DOHH2 (cell line): Measurements from ENCODE around the gene DGKD.

ENCODE experiments used
- EZH2phosphoT487 ChIP-seq: fragments of 200-600 bp; sonication (generic); IDR thresholded peaks from 2 replicates; pipeline ENCODE4 v1.6.1; 2017; ENCODE audit warnings: borderline replicate concordance, mild to moderate bottlenecking, antibody characterized with exemption, low read length, moderate library complexity, mixed read lengths
- TF ChIP-seq, protein P1 (sequence below): fragments of 200-600 bp; sonication (generic); IDR thresholded peaks from one replicate; pipeline ENCODE4 v1.5.1; 2014; ENCODE audit warnings: antibody characterized with exemption, mild to moderate bottlenecking, low read depth, low read length; ENCODE audit not compliant: poor library complexity, severe bottlenecking

DNA sequence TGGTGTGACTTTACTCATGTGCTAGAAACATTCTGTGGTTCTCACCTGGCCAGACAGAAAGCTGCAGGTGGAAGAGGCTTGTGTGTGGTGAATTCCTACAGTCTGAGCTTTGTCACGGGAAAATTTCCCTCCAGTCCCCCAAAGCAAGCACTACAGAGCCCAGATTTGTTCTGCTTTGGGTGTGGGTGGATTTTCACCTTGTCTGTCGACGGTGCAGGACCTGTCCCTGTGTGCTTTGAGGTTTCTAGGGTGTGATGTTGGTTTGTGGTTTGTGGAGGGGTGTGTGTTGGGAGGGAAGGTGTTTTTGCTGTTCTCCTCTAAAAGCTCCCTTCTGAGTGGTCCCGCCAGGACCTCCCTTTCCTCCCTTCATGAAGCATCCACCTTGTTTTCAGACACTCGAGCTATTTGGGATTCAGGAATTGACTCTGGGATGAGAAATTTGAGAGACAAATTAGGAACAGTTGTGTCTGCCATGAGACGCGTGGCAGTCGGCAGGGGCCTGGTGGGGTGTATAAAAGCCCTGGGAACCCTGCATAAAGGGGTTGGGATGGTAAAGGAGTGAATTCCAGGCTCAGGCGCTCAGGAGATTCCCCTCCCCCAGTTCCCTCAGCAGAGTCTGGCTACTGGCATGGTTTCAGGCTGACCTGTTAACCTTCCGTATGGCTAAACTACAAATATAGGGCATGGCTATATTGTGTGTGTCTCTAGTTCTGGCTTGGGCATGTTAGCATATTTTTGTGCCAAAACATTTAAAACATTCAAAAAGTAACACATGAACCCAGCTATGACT lies 65.5 kb downstream of the DGKD start:
- TF ChIP-seq, protein P1, sequence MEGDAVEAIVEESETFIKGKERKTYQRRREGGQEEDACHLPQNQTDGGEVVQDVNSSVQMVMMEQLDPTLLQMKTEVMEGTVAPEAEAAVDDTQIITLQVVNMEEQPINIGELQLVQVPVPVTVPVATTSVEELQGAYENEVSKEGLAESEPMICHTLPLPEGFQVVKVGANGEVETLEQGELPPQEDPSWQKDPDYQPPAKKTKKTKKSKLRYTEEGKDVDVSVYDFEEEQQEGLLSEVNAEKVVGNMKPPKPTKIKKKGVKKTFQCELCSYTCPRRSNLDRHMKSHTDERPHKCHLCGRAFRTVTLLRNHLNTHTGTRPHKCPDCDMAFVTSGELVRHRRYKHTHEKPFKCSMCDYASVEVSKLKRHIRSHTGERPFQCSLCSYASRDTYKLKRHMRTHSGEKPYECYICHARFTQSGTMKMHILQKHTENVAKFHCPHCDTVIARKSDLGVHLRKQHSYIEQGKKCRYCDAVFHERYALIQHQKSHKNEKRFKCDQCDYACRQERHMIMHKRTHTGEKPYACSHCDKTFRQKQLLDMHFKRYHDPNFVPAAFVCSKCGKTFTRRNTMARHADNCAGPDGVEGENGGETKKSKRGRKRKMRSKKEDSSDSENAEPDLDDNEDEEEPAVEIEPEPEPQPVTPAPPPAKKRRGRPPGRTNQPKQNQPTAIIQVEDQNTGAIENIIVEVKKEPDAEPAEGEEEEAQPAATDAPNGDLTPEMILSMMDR, result no peak
- TF ChIP-seq EZH2phosphoT487, result no peak
